B cell (primary cell): ENCODE measurements around the gene FSTL5. TPM values are rescaled to one million over a fixed set of nuclear protein-coding genes. Genes with fewer than 3 reads are reported as not detected.

Experiments
- ATAC-seq: fragments of 200-7000 bp; cut with Tn5 transposase; one replicate; pipeline ENCODE4 v1.10.0; 2021; ENCODE audit warnings: low read depth, mild to moderate bottlenecking, moderate number of reproducible peaks, moderate library complexity
- CTCF ChIA-PET: fragments of 350-600 bp; sonication (Branson Sonifier 250); formaldehyde crosslinking; loops from one replicate; lab custom pipeline; 2021; ENCODE audit warnings: antibody characterized with exemption, inconsistent platforms; lab: Charles Lee
- POLR2A ChIA-PET: fragments of 350-600 bp; sonication (Branson Sonifier 250); formaldehyde crosslinking; loops from one replicate; lab custom pipeline; 2021; ENCODE audit warnings: antibody characterized with exemption; lab: Charles Lee
- DNase-seq: peaks from one replicate; pipeline ENCODE4 v3.0.0; 2013
- H2AFZ ChIP-seq: 2 replicates; pipeline ENCODE4 v1.6.1; 2012; ENCODE audit warnings: mild to moderate bottlenecking, low read depth, low read length; ENCODE audit not compliant: insufficient read depth, poor library complexity, severe bottlenecking
- H3K27ac ChIP-seq, 2 donors: 1 replicate in 1 of 2; 2 replicates in 1 of 2; pipeline ENCODE4 v1.5.1; 2012 to 2013; ENCODE audit warnings: low read length in 2 of 2, mild to moderate bottlenecking in 2 of 2, moderate library complexity in 1 of 2
- H3K27me3 ChIP-seq, 4 experiments: fragments of 200-600 bp in 1 of 4; sonication (generic) in 1 of 4; replicated peaks in 1 of 4; 1 replicate in 2 of 4; 2 replicates in 2 of 4; pipeline versions ENCODE4 v1.6.1 to v1.7.0; 2013 to 2016; ENCODE audit warnings: low read length in 3 of 4, mild to moderate bottlenecking in 2 of 4, mixed read lengths in 1 of 4, moderate library complexity in 1 of 4; ENCODE audit not compliant: insufficient read depth in 4 of 4, control insufficient read depth in 3 of 4; ENCODE audit errors: control extremely low read depth in 1 of 4
- H3K36me3 ChIP-seq, 2 experiments: replicated peaks in 1 of 2; 1 replicate in 1 of 2; 2 replicates in 1 of 2; pipeline versions ENCODE4 v1.6.1 to v1.7.1; 2013; ENCODE audit warnings: low read length in 1 of 2; ENCODE audit not compliant: insufficient read depth in 2 of 2, control insufficient read depth in 1 of 2; ENCODE audit errors: control extremely low read depth in 1 of 2, extremely low read depth in 1 of 2
- H3K4me1 ChIP-seq, 2 donors: fragments of 200-600 bp in 1 of 2; sonication (generic) in 1 of 2; 1 replicate in 1 of 2; 2 replicates in 1 of 2; pipeline versions ENCODE4 v1.5.1 to v1.6.1; 2013 to 2017; ENCODE audit warnings: low read length in 2 of 2; ENCODE audit not compliant: control insufficient read depth in 2 of 2, insufficient read depth in 2 of 2
- H3K4me2 ChIP-seq: replicated peaks from 2 replicates; pipeline ENCODE3; 2012; ENCODE audit warnings: mild to moderate bottlenecking, low read depth, low read length; ENCODE audit not compliant: poor library complexity, severe bottlenecking
- H3K4me3 ChIP-seq, 5 experiments: fragments of 200-600 bp in 1 of 5; sonication (generic) in 1 of 5; 1 replicate in 3 of 5; 2 replicates in 2 of 5; pipeline versions ENCODE4 v1.5.1 to v1.7.0; 2011 to 2016; ENCODE audit warnings: low read length in 4 of 5, mild to moderate bottlenecking in 4 of 5, low read depth in 2 of 5, control low read depth in 1 of 5, moderate library complexity in 1 of 5; ENCODE audit not compliant: insufficient read depth in 1 of 5; ENCODE audit errors: control extremely low read depth in 1 of 5, extremely low read depth in 1 of 5
- H3K79me2 ChIP-seq: fragments of 200-600 bp; sonication (generic); one replicate; pipeline ENCODE4 v1.6.0; 2016; ENCODE audit warnings: low read length; ENCODE audit not compliant: control insufficient read depth, insufficient read depth
- H3K9ac ChIP-seq: fragments of 200-600 bp; sonication (generic); 2 replicates; pipeline ENCODE4 v1.6.1; 2017; ENCODE audit warnings: mild to moderate bottlenecking, low read length, moderate library complexity
- H3K9me3 ChIP-seq, 3 donors: one replicate each; pipeline versions ENCODE4 v1.6.1 to v1.7.1; 2013; ENCODE audit warnings: low read length in 2 of 3; ENCODE audit not compliant: control insufficient read depth in 2 of 3, insufficient read depth in 1 of 3; ENCODE audit errors: control extremely low read depth in 1 of 3
- H4K20me1 ChIP-seq: 2 replicates; pipeline ENCODE4 v1.6.0; 2012; ENCODE audit warnings: mild to moderate bottlenecking, low read length; ENCODE audit not compliant: insufficient read depth, control insufficient read depth, poor library complexity, severe bottlenecking
- H3K27ac Mint-ChIP-seq: one replicate; pipeline ENCODE4 v1.8.0; 2021; ENCODE audit warnings: mixed read lengths
- H3K27me3 Mint-ChIP-seq: one replicate; pipeline ENCODE4 v1.8.0; 2021; ENCODE audit warnings: mixed read lengths
- H3K4me1 Mint-ChIP-seq: one replicate; pipeline ENCODE4 v1.8.0; 2021; ENCODE audit warnings: mixed read lengths
- H3K4me3 Mint-ChIP-seq: one replicate; pipeline ENCODE4 v1.8.0; 2021; ENCODE audit warnings: mixed read lengths
- H3K9me3 Mint-ChIP-seq: one replicate; pipeline ENCODE4 v1.8.0; 2022; ENCODE audit warnings: mixed read lengths; ENCODE audit not compliant: insufficient read depth
- CTCF ChIP-seq: fragments of 200-600 bp; IDR thresholded peaks from one replicate; pipeline ENCODE4 v1.8.0; 2022; ENCODE audit warnings: antibody characterized with exemption, mild to moderate bottlenecking
- EZH2 ChIP-seq: IDR thresholded peaks from 2 replicates; pipeline ENCODE4 v1.6.1; 2012; ENCODE audit warnings: borderline replicate concordance, low read depth, mild to moderate bottlenecking, moderate library complexity, low read length; ENCODE audit not compliant: insufficient read depth, poor library complexity, severe bottlenecking
- WGBS: methylation state at CpG from one replicate; pipeline ENCODE4 v1.1.5; 2013; ENCODE audit warnings: missing lambda C conversion rate; ENCODE audit not compliant: insufficient coverage; 5-methylcytosine and 5-hydroxymethylcytosine counted together
- intact Hi-C: fragments of 100-400 bp; cut with micrococcal nuclease; formaldehyde crosslinking; loops from one replicate; pipeline ENCODE4 v1.10.0; 2022
- polyA plus RNA-seq: library from polyadenylated mRNA; depleted of rRNA; stranded (reverse); fragments of >200 nt; gene quantifications from 2 replicates; pipeline ENCODE4 v1.2.3, GENCODE V29; 2012
- total RNA-seq, 2 donors: library from RNA; stranded (reverse); fragments of 120-200 nt in 1 of 2; gene quantifications; 1 replicate in 1 of 2; 2 replicates in 1 of 2; pipeline versions ENCODE4 v1.2.3 to v1.2.4, GENCODE V29; 2013 to 2022

FSTL5 gene
- total and polyA plus RNA-seq, 2 donors (not counting 1 experiment from before 2014, with no cell fraction given): not detected

- no peaks in the 10 kb centered on the region for H4K20me1 ChIP-seq
- POLR2A ChIA-PET: no interaction called here
- no peaks in the 10 kb centered on the region for H3K9me3 ChIP-seq
- no peak overlapping the region for H3K9ac ChIP-seq
- no peak for ATAC-seq
- CTCF ChIA-PET: no interaction called here
- no peaks in the 10 kb centered on the region for H3K9me3 Mint-ChIP-seq
- H3K27me3 ChIP-seq: no peaks in the 10 kb centered on the region
- intact Hi-C loops: no loop called here
- TF ChIP-seq CTCF (no peak), EZH2 (no peak)
- H3K4me3 Mint-ChIP-seq: no peak overlapping the region
- H2AFZ ChIP-seq: no peak overlapping the region
- no peaks in the 10 kb centered on the region for H3K4me1 ChIP-seq
- H3K79me2 ChIP-seq: no peaks in the 10 kb centered on the region
- no peaks in the 10 kb centered on the region for H3K4me1 Mint-ChIP-seq
- H3K36me3 ChIP-seq: no peaks in the 10 kb centered on the region
- no peak overlapping the region for H3K4me3 ChIP-seq
- WGBS: no CpG with 5 or more reads among the region's 2 CpGs
- no peak for DNase-seq
- no peaks in the 10 kb centered on the region for H3K27me3 Mint-ChIP-seq
- H3K4me2 ChIP-seq: no peak overlapping the region
- no peak overlapping the region for H3K27ac Mint-ChIP-seq
- no peak overlapping the region for H3K27ac ChIP-seq
Measured at GRCh38 chr4:161714022-161714751, 449.6 kb downstream of the FSTL5 start.

GRCh38 chr4:161704653-161705052, 459.1 kb downstream of the FSTL5 start:
- Histone ChIP-seq H3K79me2 (no peaks in the 10 kb centered on the region), H3K4me3 (no peak overlapping the region), H3K36me3 (no peaks in the 10 kb centered on the region), H3K27ac (no peak overlapping the region), H3K9ac (no peak overlapping the region), H2AFZ (no peak overlapping the region), H4K20me1 (no peaks in the 10 kb centered on the region), H3K9me3 (no peaks in the 10 kb centered on the region), H3K4me1 (no peaks in the 10 kb centered on the region), H3K27me3 (no peaks in the 10 kb centered on the region), H3K4me2 (no peak overlapping the region)
- CTCF ChIA-PET: no interaction called here
- peaks cover 4% of the 10 kb centered on the region for H3K9me3 Mint-ChIP-seq
- H3K4me1 Mint-ChIP-seq: no peaks in the 10 kb centered on the region
- intact Hi-C loops: no loop called here
- H3K27me3 Mint-ChIP-seq: no peaks in the 10 kb centered on the region
- H3K4me3 Mint-ChIP-seq: no peak overlapping the region
- no peak for ATAC-seq
- no peak overlapping the region for H3K27ac Mint-ChIP-seq
- no peak for TF ChIP-seq CTCF
- no peak for TF ChIP-seq EZH2
- POLR2A ChIA-PET: no interaction called here
- 36% methylated on average over 2 of the region's 3 CpGs for WGBS
- no peak for DNase-seq
